Ramos (cell line): ENCODE measurements around the gene LAGE3.
"Not testable (repeated sequence)": the region's sequence is repeated elsewhere in the genome, so short reads cannot be mapped to it uniquely, and the experiment has no call there.

Experiments
- in situ Hi-C: fragments of 300-500 bp; cut with MboI; formaldehyde crosslinking; loops from one replicate; pipeline ENCODE4 v1.14.3; 2022; ENCODE audit warnings: low sequenced_read_pairs; ENCODE audit not compliant: unreplicated experiment

LAGE3 gene

GRCh38 chrX:154502989-154503388 lies 23.9 kb upstream of the LAGE3 start:
- in situ Hi-C loops, result no loop called here

DNA sequence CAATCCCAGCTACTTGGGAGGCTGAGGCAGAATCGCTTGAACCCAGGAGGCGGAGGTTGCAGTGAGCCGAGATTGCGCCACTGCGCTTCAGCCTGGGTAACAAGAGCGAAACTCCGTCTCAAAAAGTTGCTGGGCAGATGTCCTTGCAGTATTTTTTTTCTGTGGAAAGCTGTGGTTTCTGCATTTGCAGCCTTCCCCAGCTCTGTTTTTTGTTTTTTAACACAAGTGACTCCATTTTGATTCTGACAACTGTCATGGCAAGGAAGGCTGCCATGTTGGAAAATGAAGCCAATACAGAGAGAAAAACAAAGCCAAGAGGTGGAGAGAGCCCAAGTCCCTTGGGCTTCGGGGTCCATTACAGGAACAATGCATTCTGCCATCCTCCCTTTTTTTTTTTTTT lies 23.0 kb upstream of the LAGE3 start:
- in situ Hi-C loops, result no loop called here

DNA sequence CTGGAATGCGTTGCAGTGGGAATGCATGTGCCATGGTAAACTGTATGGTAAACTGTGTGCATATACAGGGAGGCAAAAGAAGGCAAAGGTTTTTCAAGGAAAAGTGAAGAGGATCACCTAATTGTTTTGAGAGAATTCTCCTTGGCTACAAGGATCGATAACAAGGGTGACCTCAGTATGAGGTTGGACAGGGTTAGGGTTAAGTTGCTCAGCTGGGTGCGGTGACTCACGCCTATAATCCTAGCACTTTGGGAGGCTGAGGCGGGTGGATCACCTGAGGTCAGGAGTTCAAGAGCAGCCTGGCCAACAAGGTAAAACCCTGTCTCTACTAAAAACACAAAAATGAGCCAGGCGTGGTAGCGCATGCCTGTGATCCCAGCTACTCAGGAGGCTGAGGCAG lies 22.3 kb upstream of the LAGE3 start:
- in situ Hi-C loops, result not testable (repeated sequence)

- in situ Hi-C loops, result not testable (repeated sequence)
These were observed 17.6 kb upstream of the LAGE3 start for GRCh38 chrX:154496591-154497137.

DNA sequence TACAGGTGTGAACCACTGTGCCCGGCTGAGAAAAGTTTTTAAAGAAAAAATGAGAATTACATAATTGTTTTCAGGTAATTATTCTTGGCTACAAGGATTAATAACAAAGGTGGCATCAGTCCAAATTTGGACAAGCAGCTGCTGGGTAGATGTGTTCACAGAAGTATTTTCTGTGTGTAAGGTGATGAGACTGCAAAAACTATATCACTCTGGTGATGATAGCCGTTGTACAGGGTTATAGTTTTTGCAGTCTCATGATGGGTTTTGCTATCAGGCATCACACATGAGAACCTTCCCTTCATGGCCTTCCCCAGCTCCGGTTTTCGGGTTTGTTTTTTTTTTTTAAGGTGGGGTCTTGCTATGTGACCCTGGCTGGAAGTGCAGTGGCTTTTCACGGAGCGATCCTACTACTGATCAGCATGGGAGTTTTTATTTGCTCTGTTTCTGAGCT lies 16.4 kb upstream of the LAGE3 start:
- in situ Hi-C loops, result no loop called here

DNA sequence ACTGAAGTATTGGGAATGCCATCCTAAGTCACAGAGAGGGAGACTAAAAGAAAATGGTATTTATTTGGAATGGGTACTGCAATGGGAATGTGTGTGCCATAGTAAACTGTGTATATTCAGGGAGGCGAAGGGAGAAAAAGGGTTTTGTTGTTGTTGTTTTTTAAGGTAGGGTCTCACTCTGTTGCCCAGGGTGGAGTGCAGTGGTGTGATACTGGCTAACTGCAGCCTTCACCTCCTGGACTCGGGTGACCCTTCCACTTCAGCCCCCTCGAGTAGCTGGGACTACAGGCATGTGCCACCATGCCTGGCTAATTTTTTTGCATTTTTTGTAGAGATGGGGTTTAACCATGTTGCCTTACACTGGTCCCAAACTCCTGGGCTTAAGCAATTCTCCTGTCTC lies 15.6 kb upstream of the LAGE3 start:
- in situ Hi-C loops, result no loop called here

DNA sequence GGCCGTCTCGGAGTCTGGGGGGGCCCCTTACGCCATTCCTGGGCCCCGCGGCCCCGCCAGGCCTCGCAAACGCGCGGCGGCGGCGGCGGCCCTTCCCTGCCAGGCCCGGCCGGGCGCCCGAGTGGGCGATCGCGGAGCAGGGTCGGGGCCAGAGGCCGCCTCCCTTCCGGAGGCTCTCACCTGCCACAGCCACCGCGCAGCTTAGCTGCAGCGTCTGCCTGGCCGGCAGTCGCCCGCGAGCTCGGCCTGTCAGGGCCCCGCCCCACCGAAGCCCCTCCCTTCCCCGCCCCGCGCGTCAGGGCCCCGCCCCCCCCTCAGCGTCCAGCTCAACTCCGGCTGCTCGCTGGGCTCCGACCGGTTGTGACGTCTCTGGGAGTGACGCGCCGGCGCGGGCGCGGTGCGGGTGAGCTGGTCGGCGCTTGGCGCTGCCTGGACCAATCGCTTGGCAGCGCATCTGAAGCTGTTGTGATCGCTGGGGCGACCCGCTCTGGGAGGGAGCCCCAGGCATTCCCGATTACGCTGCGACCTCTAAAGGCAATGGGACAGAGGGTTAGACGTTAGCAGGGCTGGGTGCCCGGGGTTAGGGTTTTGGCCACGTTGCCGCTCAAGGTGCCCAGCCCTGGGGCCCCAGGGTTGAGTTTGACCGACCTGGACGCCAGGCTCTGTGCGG lies 11.5 kb upstream of the LAGE3 start, which contains the start of gene SLC10A3:
TSS of gene SLC10A3 (minus strand) at position 216 of the 670 bp plus-strand sequence. CDS start 1,689 bp downstream, outside the sequence.
- in situ Hi-C loops, result no loop called here

- in situ Hi-C loops, result no loop called here
These were observed 10.9 kb upstream of the LAGE3 start for GRCh38 chrX:154490021-154490413.

DNA sequence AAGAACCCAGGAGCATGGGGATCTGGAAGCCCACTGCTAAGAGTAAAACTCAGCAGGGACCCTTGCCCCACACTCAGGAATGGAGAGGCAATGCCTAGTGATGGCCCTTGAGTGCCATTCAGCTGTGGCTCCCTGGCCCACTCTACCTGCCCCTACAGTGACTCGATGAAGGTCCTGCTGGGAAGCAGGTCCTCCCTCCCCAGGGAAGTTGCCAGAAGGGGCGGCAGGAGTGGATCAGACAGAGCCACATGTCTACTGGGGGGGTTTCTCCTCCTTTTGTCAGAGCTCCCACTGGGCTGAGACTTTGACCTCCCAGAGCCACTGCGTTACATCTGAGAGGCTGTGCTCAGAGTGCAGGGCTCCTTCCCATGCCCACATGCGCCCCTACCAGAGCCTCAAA lies 10.1 kb upstream of the LAGE3 start:
- in situ Hi-C loops, result no loop called here

GRCh38 chrX:154488336-154489075 lies 9.4 kb upstream of the LAGE3 start:
- in situ Hi-C loops, result no loop called here

- in situ Hi-C loops, result no loop called here
These were observed 8.6 kb upstream of the LAGE3 start for GRCh38 chrX:154487518-154488290.

DNA sequence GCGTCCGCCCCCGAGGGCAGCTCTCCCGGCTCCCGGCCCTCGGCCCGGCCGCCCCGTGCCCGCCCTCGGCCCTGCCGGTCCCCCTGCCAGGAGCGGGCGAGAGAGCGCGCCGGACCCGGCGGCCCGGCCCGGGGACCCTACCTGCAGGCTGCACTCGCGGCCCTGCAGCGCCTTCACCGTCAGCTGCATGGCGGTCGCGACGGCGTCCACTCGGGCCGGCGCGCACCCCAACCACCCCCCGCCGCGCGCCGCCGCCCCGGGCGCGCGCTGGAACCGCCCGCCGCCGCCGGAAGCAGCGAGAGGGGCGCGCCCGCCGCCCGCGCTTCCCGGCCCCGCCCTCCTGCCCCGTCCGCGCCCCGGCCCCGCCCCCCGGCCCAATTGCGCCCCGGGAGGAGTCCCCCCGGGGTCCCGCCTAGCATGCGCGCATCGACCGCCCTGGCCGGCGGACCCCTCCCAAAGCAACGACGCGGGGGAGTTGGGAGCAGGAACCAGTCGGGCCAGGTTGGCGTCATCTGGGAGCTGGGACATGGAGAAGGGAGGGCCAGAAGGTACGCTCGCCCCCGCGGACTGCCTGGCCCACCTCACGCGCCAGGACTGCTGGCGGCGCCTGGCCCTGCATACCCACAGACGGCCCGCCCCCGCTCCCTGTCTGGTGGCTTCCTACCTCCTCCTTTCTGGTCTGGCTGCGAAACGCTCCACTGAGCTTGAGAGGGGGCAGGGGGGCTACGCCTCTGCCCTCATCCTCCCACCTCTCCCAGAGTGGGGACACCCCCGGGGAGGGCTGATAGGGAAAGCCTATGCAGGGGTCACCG lies 7.5 kb upstream of the LAGE3 start, which contains the start of gene UBL4A:
TSS of gene UBL4A (minus strand) at position 220 of the 812 bp plus-strand sequence. CDS start at position 189, 31 bp downstream.
- in situ Hi-C loops, result no loop called here

DNA sequence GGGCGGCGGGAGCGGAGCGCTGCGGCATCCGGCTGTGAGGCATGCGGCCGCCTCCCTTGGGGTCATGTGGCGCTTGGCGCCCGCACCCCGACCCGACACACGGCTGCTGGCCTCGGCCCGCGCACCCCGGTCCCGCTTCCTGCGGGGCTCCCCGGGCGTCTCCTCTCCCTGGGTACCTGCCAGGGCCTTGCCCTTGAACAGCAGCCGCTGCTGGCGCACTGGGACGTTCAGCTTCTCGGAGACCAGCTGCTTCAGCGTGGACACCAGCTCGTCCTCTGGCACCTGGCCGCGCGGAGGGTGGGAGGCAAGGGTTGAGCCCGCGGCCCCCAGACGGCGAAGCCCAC lies 6.9 kb upstream of the LAGE3 start:
- in situ Hi-C loops, result no loop called here

DNA sequence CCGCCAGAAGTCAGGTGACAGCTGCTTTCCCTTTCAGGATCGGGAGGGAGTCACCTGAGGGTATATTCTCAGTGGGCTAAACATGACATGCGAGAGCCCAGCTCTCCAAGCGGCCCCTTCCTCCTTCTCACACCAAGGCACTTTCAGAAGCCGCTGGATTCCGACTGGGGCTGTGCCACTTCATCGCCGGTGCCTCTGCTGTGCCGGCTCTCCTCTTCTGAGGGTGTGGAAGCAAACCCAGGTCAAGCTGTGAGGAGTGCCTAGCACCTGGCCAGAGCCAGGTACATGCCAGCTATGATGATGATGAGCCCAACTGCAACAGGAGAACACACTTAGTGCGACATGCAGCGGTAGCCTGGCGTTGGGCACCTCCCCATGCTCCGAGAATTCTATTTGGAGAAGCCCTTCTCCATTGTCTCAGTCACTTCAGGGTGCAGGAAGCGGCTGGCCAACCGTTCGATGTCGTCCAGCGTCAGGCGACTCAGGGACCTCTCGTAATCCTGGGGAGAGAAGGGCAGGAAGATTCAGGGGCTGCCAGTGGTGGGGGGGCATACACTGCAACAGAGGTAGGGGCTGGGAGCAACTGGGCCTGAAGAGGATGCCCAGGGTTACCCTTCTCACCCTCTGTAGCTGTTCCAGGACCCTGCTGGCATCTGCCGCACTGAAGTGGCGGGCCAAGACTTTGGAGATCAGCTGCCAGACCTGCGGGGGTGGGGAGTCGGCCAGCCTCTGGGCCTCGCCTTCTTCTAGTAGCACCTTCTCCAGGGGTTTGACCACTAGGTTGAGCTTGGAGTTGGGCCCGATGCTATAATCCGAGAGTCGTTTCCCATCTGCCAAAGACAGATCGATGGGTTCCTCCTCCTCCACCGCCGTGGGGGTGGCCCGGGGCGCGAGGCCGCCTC lies 6.3 kb upstream of the LAGE3 start:
- in situ Hi-C loops, result no loop called here

- in situ Hi-C loops, result no loop called here
These were observed 5.4 kb upstream of the LAGE3 start for GRCh38 chrX:154484255-154485149.

GRCh38 chrX:154483325-154483724 lies 4.2 kb upstream of the LAGE3 start:
- in situ Hi-C loops, result no loop called here

GRCh38 chrX:154482786-154483185 lies 3.7 kb upstream of the LAGE3 start:
- in situ Hi-C loops, result no loop called here
